ENCODE measurements around the gene TMEM254. TPM values are rescaled to one million over a fixed set of nuclear protein-coding genes. Genes with fewer than 3 reads are reported as not detected.
A peak's percentile ranks its signal among the peaks of the same experiment; 100 is the strongest.
"Not testable (repeated sequence)": the region's sequence is repeated elsewhere in the genome, so short reads cannot be mapped to it uniquely, and the experiment has no call there.

TMEM254 gene
- 10.1 and 16.5 TPM in 2 replicates for total RNA-seq (2014; rRNA removed; shearing (Covaris generic))
- polyA plus RNA-seq (2015; cell fraction: cytosol; rRNA removed): 25.3 and 26.4 TPM in 2 replicates
- 29.8 and 31.7 TPM in 2 replicates for polyA plus RNA-seq (2015; cell fraction: nucleus; rRNA removed)

GRCh38 chr10:80078448-80079311 is at the start of gene TMEM254:
TMEM254 (plus strand) TSS chr10:80078665; CDS start chr10:80078700, 35 bp downstream.
- DNase-seq (ENCODE audit: low read depth): peak; percentile 85

- peak; percentile 42 for DNase-seq (ENCODE audit: low read depth)
Measured at GRCh38 chr10:80029205-80029604, 49.3 kb upstream of the TMEM254 start.

DNA sequence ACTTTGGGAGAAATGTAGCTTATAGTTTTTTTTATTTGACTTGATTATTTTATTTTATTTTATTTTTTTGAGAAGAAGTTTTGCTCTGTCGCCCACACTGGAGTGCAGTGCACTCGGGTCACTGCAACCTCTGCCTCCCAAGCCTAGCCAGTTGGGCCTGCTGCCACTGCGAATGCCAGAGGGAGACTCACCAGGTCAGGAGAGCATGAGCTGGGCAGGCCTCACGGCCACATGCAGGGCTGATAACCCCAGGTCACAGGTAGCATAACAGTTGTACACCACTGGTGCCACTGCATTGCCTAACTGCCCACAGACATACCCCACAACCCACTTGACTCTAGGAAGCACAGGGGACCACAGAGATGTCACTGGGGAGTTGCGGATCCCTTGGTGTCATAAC is 48.6 kb upstream of the TMEM254 start:
- DNase-seq (ENCODE audit: low read depth): not testable (repeated sequence)

- DNase-seq (ENCODE audit: low read depth): no peak
Measured at GRCh38 chr10:80032503-80032902, 46.0 kb upstream of the TMEM254 start.

GRCh38 chr10:80034766-80035165 is 43.7 kb upstream of the TMEM254 start:
- not testable (repeated sequence) for DNase-seq (ENCODE audit: low read depth)

DNA sequence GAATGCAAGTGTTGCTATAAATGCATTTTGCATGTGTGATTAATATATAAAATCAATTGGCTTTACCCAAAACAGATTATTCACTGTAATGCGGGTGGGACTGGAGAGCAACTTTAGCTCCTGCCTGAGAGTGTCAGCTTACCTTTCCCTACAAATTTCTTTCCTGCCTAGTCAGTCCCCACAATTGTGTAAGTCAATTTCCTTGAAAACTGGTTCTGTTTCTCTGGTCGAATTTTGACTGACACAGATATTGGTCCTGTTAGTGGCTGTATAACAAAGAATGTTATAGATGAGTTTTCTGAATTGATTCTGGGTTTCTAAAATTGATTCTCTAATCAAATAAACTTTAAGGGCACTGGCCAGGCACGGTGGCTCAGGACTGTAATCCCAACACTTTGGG is 43.0 kb upstream of the TMEM254 start:
- not testable (repeated sequence) for DNase-seq (ENCODE audit: low read depth)

DNA sequence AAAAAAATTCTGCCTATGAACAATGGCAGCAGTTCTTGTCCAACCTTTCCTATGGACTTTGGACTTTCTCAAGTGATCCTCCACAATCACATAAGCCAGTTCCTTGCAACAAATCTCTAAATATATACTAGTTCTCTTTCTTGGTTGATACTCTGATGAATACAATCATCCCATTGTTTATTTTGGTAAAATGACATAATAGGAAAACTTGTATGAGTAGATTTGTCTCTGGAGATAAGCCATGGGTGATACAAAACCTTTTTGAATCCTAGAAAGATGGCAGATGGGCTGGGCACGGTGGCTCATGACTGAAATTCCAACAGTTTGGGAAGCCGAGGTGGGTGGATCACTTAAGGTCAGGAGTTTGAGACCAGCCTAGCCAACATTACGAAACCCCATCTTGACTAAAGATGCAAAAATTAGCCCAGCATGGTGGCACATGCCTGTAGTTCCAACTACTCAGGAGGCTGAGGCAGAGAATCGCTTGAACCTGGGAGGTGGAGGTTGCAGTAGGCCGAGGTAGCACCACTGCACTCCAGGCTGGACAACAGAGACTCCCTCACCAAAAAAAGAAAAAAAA is 41.5 kb upstream of the TMEM254 start:
- DNase-seq (ENCODE audit: low read depth): not testable (repeated sequence)

DNA sequence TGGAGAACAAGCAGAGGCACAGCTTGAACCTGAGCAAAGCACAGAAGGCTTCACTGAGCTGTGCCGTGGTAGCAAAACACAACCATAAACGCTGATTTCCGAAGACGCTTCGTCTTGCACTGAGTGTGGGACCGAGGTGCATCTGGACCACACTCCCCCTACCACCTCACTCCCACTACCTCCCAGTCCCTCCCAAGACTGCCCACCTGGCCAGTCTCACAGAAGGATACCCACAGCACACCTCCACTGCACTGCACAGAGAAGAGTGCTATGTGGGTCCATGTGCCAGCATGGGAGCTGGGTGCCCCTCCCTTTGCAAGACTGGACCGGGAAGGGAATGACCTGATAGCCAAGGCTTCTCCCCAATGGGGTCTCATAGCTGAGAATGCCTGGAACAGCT is 40.2 kb upstream of the TMEM254 start:
- DNase-seq (ENCODE audit: low read depth): not testable (repeated sequence)

GRCh38 chr10:80041162-80041561 is 37.3 kb upstream of the TMEM254 start:
- no peak for DNase-seq (ENCODE audit: low read depth)

DNA sequence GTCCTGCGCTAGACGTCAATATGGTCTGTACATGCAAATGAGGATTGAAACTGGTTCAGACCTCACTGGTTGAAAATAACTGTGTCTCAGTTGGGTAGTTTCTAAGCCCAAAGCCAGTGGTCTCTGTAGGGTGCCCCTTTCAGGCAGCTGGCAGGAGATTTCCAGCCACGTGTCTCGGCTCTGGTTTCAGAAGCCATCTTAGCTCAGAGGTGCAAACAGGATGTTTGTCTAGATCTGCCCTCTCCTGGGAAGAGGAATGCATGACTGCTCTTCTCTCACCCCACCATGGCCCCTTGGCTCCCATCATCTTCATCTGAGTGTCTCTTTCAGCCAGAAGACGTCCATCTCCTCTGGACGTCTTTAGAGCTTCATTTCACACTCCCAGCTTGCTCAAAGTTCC is 33.5 kb upstream of the TMEM254 start:
- DNase-seq (ENCODE audit: low read depth): peak; percentile 20

- peak; percentile 52 for DNase-seq (ENCODE audit: low read depth)
Measured at GRCh38 chr10:80046629-80047441, 31.6 kb upstream of the TMEM254 start.

DNA sequence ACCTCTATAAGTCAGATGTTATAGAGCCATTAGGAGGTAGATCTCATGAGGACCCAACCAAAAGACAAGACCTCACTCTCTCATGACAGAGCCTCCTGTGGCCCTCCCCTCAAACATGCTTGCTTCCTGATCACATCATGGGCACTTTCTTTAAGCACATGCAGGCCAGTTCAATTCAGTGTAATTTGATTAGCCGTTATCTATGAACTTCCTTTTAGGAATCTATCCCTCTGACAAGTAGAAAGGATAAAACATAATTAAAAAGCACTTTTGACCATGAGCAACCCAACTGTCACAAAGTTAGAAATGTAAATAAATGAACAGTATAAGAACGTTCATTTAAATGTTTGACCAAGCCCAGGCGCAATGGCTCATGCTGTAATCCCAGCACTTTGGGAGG is 27.7 kb upstream of the TMEM254 start:
- no peak for DNase-seq (ENCODE audit: low read depth)

GRCh38 chr10:80051993-80052392 is 26.5 kb upstream of the TMEM254 start:
- no peak for DNase-seq (ENCODE audit: low read depth)

DNA sequence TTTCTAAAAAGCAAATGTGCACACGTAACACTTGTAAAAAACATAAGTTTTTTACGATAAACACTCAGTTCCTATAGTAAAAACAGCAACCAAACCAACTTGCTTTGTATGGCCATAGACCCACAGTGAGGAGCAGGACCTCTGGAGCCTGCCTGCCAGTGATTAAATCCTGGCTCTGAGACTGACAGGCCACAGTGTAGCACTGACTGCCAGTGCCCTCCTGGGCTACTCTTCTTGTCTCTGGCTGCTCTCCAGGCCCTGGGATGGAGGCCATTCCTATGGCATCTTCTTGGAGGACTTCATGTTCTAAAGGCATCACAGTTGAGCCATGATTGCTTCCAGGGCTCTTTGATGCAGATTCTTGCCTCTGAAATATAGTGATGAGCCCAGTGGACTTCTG is 22.7 kb upstream of the TMEM254 start:
- no peak for DNase-seq (ENCODE audit: low read depth)

DNA sequence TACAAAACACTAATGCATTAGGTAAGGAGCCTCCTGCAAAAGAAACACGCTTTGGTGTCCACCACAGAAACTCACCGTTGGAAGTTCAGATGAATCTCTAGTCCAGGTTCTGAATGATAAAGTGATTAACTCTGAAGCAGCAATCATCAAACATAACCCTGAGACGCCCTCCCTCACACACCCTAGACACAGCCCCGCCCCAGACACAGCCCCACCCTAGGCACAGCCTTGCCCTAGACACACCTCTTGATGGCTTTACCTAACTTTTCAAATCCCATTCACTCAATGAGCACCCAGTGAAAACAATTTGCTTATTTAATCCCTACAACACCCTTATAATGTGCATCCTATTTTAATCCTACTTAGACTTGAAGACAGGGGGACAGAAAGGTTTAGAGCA is 21.3 kb upstream of the TMEM254 start:
- DNase-seq (ENCODE audit: low read depth): no peak

DNA sequence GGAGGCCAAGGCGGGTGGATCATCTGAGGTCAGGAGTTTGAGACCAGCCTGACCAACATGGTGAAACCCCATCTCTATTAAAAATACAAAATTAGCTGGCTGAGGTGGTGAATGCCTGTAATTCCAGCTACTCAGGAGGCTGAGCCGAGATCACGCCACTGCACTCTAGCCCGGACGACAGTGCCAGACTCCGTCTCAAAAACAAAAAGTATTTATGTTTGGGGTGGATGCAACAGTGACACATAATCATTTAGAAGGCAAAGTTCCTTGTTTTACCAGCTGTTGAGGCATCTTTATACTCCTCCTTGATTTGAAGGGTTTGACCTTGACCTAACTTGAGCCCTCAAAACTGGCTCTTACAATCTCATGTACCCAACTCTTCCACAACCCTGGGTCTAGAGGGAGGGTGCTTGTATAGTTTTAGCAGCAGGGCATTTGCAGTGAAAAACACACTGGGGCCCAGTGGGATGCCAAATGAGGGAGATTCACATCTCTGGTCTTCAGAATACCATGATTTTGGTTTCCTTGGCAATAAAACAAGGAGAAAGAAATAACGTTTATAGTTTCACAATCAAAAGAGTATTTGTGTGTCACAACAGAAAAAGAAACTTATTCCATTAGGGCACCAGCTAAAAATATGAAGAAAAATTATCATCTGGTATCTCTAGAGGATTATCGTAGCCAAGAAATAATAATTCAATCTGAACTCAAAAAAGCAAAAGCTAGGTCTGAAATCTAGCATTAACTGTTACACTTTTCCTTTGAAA is 14.2 kb upstream of the TMEM254 start:
- no peak for DNase-seq (ENCODE audit: low read depth)

DNA sequence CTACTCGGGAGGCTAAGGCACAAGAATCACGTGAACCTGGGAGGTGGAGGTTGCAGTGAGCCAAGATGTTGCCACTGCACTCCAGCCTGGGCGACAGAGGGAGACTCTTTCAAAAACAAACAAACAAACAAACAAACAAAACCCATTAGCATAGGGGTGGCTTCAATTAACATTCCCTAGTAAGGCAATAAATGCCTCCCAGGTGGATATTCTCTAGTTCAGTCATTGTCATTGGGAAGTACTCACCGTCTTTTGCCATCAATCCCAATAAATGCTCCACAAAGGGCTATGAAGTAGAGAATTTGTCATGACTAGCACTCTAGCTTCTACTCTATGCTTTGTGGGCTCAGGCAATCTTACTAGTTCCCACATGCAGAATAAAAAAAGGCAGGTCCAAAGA is 11.7 kb upstream of the TMEM254 start:
- DNase-seq (ENCODE audit: low read depth): no peak

- not testable (repeated sequence) for DNase-seq (ENCODE audit: low read depth)
Measured at GRCh38 chr10:80067821-80068220, 10.6 kb upstream of the TMEM254 start.

DNA sequence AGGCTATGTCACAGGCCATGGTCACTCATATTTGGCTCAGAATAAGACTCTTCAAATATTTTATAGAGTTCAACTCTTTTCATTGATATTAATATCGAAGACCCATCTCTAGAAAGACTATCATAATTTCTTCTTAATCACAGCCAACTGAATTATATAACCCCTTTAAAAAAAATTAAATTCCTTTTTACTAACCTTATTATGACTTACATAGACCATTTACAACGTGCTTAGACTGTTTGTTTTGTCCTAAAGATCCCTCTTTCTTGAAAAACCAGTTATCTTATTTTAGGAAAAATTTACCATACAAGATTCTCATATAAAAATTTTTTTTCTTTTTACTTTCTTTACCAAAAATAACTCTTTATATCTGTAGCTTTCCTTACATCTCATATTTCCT is 10.2 kb upstream of the TMEM254 start:
- no peak for DNase-seq (ENCODE audit: low read depth)

GRCh38 chr10:80070057-80070456 is 8.4 kb upstream of the TMEM254 start:
- DNase-seq (ENCODE audit: low read depth): no peak

DNA sequence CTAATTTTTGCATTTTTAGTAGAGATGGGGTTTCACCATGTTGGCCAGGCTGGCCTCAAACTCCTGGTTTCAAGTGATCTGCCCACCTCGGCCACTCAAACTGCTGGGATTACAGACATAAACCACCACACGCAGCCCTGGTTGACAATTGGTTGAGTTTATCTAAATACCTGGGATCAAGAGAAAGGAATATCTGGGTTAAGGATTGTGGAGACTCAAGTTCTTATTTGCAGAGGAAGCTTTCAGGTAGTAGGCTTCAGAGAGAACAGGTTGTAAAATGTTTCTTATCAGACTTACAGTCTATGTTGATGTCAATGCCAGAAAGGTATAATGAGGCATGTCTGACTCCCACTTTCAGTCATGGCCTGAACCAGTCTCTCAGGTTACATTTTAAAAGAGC is 5.9 kb upstream of the TMEM254 start:
- no peak for DNase-seq (ENCODE audit: low read depth)

All from HT1080 (cell line).